CD4-positive, alpha-beta T cell treated with Interferon alpha-2 for 1 hour (primary cell): ENCODE results near the gene NOP53.
"Not testable (repeated sequence)": the region's sequence is repeated elsewhere in the genome, so short reads cannot be mapped to it uniquely, and the experiment has no call there.

ENCODE experiments used
- DNase-seq, 2 donors: peaks; one replicate each; pipeline ENCODE4 v3.0.0-alpha.2; 2020 to 2022

The NOP53 gene

GRCh38 chr19:47755065-47755761 lies 9.9 kb downstream of the NOP53 start:
- no peak for DNase-seq

DNA sequence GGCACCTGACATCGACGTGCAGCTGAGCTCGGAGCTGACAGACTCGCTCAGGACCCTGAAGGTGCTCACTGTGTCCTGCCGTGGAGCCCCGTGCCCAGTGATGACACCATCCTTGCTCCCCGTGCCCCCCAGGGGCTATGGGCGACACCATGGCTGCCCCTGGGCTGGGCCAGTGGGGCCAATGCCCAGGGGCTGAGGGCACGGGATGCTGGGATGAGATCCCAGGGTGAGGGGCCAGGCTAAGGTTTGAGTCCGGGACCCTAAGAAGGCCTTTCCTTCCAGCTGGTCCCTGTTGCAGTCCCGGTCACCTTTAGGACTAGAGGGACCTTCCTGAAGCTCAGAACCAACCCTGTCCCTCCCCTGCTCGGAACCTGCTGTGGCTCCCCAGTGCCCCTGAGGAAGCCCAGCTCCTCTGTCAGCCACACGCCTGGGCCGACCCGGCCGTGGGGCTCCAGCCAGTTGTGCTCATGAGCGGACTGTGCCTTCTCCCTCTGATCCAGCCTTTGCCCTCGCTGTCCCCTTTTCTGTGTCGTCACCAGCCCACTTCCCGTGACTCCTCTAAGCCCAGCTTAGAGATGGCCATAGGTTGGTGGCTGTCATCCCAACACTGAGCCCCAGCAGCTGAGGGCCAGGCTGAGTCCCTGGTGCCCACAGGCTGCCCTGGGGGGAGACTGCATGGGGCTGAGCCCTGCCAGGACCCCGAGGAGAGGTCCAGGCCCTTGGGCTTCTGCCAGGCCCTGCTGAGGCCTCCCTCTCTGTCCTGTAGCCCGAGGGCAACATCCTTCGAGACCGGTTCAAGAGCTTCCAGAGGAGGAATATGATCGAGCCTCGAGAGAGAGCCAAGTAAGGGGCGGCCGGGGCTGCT lies 10.6 kb downstream of the NOP53 start:
- no peak for DNase-seq

- DNase-seq, result no peak
Observed at GRCh38 chr19:47756627-47756929, 11.2 kb downstream of the NOP53 start.

DNA sequence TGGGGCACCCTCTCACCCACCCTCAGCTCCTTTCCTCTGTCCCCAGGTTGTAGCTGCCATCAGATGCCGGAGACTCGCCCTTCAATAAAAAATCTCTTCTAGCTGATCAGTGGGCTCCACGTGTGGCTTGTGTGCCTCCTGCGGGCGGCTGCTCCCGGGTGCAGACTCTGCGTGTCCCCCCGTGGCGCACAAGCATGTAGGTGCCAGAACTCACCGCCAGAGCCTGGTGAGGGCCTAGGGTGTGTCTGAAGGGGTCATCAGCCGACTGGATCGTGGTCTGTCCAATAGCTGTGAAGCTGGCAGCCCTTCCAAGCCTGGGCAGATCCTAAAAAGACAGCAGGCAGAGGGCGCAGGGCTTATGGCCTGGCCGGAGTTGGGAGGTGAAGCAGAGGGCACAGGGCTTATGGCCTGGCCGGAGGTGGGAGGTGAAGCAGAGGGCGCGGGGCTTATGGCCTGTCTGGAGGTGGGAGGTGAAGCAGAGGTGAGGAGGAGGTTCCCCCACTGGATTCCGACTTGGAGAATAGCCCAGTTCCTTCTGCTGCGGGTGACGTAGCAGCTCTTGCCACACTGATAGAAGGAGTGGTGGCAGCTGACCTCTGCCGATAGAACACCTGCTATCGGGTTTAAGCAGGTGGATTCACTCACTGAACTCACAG lies 11.7 kb downstream of the NOP53 start:
- no peak for DNase-seq

DNA sequence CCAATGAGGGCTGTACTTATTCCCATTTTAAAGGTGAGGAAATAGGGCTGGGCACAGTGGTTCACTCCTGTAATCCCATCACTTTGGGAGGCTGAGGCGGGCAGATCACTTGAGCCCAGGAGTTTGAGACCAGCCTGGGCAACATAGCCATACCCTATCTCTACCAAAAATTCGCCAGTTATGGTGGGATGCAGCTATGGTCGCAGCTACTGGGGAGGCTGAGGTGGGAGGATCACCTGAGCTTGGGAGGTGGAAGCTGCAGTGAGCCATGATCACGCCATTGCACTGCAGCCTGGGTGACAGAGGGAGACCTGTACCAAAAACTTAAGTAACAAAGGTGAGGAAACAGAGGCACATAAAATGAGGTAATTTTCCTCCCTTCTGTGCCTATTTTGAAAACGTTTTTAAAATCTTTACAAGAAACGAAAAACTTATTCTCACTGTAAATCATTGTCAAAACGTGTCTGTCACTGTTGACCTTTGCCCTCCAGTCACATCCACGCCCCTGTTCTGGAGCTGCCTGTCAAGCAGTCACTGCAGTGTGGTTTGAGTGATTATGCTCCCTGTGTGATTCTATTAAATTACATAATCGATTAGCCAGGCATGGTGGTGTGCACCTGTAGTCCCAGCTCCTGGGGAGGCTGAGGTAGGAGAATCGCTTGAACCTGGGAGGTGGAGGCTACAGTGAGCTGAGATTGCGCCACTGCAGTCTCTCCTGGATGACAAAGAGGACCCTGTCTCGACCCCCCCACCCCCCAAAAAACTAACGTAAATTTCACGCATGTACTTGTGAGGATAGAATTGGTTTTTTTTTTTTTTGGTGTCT lies 12.5 kb downstream of the NOP53 start:
- no peak for DNase-seq

GRCh38 chr19:47758443-47758804 lies 13.1 kb downstream of the NOP53 start:
- DNase-seq, result no peak

- no peak for DNase-seq
Observed at GRCh38 chr19:47760632-47760999, 15.3 kb downstream of the NOP53 start.

DNA sequence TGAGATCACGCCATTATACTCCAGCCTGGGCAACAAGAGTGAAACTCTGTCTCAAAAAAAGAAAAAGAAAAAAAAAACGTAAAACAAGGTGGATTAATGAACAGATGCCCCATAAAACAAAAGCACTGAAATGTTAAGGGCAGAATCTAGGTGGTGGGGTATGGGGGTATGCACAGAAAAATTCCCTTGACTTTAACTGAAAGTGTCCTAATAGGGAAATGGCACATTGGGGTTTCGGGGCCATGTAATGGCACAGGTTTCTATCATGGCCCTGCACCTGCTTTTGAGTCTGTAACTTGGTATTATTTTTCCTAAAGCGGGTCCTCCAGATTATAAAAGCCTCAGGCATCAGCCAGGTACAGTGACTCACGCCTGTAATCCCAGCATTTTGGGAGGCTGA lies 16.2 kb downstream of the NOP53 start:
- no peak for DNase-seq

DNA sequence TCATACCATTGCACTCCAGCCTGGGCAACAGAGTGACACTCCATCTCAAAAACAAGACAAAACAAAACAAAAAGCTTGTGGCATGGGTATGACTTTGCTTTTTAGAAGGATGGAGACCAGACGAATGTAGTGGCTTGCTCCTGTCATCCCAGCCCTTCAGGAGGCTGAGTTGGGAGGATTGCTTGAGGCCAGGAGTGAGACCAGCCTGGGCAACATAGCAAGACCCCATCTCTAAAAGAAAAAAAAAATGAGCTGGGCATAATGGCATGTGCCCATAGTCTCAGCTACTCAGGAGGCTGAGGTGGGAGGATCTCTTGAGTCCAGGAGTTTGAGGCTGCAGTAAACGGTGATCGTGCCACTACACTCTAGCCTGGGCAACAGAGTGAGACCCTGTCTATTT lies 16.8 kb downstream of the NOP53 start:
- no peak for DNase-seq

DNA sequence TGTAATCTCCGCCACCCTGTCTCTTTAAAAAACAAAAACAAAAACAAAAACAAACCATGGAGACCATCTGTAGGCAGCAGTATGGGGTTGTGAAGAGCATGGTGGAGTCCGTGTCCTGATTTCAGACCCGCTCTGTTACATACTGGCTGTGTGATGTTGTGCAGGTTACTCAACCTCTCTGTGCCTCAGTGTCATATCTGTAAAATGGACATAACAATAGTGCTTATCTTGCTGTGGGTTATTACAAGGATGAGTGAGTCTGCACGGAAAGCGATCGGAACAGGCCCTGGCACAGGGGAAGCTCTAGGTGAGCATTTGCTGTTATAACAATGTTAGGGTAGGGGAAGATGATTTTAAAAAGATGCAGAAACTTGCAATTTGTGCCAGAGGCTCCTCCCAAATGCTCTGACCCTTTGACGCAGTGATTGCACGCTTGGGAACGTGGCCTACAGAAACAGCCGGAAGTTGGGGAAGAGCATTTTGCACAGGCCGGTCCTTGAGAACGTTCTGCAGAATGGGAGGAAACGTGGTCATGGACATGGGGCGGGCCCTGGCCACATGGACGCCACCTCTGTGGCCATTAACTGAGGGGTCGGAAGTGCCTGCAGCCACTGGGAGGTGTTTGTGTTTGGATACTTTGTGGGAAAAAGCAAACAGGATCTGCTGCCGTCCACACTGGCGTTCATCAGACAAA lies 17.4 kb downstream of the NOP53 start:
- no peak for DNase-seq

GRCh38 chr19:47764705-47765104 lies 19.4 kb downstream of the NOP53 start:
- DNase-seq, result not testable (repeated sequence)

GRCh38 chr19:47765523-47766358 lies 20.4 kb downstream of the NOP53 start:
- peak; percentile 12 to 42 for DNase-seq

- DNase-seq, result no peak
Observed at GRCh38 chr19:47766359-47766620, 20.9 kb downstream of the NOP53 start.

DNA sequence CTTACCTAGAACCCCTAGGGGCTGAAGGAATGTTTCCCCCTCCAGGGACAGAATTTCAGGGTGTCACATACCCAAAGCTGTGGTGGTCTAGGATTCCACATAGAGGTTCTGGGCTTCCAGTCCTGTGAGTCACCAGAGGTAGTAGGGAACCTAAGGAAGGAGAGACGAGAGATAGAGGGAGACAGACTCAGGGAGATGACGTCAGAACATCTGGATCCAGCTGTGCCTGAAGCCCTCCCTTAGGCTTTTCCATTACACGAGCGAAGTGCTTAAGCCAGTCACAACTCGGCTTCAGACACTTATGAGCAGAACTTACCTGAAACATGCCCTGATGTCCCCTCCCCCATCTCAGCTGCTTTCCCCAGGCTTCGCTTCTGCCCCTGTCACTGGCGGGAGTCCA lies 21.3 kb downstream of the NOP53 start:
- no peak for DNase-seq

DNA sequence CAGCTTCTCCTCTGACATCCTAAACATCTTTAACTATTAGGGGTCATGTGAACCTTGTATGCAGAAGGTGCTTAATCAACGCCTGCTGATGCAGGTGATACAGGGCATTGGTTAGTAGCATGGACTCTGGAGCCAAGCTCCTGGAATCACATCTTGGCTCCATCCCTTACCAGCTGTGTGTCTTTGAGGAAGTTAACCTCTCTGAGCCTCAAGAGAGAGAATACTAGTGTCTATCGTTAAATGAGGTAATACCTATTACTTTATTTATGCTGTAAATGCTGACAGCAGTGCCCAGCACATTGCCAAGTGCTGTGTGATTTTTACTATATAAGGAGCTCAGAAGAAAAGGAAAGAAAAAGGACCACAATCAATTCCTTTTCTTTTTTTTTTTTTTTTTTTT lies 22.0 kb downstream of the NOP53 start:
- no peak for DNase-seq

GRCh38 chr19:47768604-47769003 lies 23.3 kb downstream of the NOP53 start:
- DNase-seq, result no peak

DNA sequence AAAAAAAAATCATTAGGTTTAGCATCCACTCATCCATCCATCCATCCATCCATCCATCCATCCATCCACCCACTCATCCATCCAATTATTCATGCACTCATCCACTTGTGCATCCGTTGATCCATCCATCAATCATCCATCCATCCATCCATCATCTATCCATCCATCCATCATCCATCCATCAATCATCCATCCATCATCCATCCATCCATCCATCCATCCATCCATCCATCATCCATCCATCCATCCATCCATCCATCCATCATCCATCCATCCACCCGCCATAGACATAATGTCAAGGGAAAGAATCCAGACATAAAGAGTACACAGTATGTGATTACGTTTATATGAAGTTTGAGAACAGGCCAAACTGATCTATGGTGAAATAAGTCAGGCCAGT lies 24.2 kb downstream of the NOP53 start:
- DNase-seq, result no peak

DNA sequence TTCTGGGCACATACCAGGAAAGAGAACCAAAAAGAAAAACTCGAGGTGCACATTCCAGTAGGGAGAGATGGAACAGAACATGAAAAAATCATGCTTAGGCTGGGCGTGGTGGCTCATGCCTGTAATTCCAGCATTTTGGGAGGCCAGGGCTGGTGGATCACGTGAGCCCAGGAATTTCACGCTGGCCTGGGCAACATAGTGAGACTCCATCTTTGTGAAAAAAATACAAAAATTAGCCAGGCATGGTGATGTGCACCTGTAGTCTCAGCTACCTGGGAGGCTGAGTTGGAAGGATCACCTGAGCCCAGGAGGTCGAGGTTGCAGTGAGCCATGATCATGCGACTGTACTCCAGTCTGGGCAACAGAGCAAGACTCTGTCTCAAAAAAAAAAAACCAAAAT lies 25.9 kb downstream of the NOP53 start:
- not testable (repeated sequence) for DNase-seq

DNA sequence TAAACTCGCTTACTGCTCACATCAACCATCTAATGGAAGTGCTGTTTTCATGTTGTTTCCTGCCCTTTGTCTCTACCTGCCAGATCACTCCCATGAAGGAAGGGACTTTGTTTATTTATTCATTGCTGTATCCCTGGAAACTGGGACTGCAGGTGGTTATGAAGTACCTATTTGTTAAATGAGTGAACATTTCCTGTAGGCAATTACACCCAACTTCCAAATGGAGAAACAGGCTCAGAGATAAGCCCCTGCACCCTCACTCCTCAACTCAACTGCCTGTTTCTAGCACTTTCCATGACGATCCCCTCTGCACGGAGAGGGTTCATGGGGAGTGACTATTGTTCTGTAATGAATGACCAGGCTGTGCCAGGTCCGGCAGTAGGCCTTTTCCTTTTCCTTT lies 31.2 kb downstream of the NOP53 start:
- DNase-seq, result no peak

GRCh38 chr19:47777245-47778048 lies 32.1 kb downstream of the NOP53 start:
- DNase-seq, result not testable (repeated sequence)
